ENCODE results near the gene ADAMTSL1. TPM values are rescaled to one million over a fixed set of nuclear protein-coding genes. Genes with fewer than 3 reads are reported as not detected.

Gene ADAMTSL1
- total and polyA plus RNA-seq, 2 experiments from 2014 or later = 2.3 to 5.0 TPM

DNA sequence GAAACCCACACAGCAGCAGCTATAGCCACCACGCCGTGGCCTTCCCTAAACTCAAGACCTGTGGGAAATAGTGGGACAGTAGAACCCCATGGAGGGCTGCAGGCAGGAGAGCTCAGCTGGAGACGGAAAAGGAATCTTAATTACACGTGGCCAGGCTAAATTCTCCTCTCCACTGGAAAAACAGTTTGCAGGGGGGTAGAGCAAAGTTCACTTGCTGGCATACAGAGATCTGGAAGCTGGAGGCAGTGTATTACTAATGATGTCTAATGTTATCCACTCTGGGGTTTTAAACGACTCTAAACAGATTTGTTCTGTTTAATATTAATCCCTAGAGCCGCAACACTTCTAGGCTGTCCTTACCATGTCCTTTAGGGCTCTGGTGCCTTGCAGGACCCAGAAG, 302.0 kb downstream of the ADAMTSL1 start:
- Histone ChIP-seq H3K4me3 (no peak overlapping the region), H3K27ac (ENCODE audit: low read depth) (no peak overlapping the region), H3K79me2 (replicated peaks; ENCODE audit: insufficient read depth) (no peaks in the 10 kb centered on the region), H3K27me3 (ENCODE audit: insufficient read depth) (no peaks in the 10 kb centered on the region), H3F3A (replicated peaks; ENCODE audit: low read depth) (no peaks in the 10 kb centered on the region), H3K4me2 (no peak overlapping the region), H2AFZ (no peak overlapping the region), H3K9me2 (ENCODE audit: insufficient read depth) (no peaks in the 10 kb centered on the region), H4K20me1 (replicated peaks; ENCODE audit: insufficient read depth) (no peaks in the 10 kb centered on the region), H3K36me3 (ENCODE audit: insufficient read depth) (no peaks in the 10 kb centered on the region), H3K4me1 (ENCODE audit: insufficient read depth) (no peaks in the 10 kb centered on the region)
- TF ChIP-seq CTCF (conservative IDR thresholded peaks at IDR 0.05; ENCODE audit: low read depth in 2 of 2) = no peak
- TF ChIP-seq, protein P1, sequence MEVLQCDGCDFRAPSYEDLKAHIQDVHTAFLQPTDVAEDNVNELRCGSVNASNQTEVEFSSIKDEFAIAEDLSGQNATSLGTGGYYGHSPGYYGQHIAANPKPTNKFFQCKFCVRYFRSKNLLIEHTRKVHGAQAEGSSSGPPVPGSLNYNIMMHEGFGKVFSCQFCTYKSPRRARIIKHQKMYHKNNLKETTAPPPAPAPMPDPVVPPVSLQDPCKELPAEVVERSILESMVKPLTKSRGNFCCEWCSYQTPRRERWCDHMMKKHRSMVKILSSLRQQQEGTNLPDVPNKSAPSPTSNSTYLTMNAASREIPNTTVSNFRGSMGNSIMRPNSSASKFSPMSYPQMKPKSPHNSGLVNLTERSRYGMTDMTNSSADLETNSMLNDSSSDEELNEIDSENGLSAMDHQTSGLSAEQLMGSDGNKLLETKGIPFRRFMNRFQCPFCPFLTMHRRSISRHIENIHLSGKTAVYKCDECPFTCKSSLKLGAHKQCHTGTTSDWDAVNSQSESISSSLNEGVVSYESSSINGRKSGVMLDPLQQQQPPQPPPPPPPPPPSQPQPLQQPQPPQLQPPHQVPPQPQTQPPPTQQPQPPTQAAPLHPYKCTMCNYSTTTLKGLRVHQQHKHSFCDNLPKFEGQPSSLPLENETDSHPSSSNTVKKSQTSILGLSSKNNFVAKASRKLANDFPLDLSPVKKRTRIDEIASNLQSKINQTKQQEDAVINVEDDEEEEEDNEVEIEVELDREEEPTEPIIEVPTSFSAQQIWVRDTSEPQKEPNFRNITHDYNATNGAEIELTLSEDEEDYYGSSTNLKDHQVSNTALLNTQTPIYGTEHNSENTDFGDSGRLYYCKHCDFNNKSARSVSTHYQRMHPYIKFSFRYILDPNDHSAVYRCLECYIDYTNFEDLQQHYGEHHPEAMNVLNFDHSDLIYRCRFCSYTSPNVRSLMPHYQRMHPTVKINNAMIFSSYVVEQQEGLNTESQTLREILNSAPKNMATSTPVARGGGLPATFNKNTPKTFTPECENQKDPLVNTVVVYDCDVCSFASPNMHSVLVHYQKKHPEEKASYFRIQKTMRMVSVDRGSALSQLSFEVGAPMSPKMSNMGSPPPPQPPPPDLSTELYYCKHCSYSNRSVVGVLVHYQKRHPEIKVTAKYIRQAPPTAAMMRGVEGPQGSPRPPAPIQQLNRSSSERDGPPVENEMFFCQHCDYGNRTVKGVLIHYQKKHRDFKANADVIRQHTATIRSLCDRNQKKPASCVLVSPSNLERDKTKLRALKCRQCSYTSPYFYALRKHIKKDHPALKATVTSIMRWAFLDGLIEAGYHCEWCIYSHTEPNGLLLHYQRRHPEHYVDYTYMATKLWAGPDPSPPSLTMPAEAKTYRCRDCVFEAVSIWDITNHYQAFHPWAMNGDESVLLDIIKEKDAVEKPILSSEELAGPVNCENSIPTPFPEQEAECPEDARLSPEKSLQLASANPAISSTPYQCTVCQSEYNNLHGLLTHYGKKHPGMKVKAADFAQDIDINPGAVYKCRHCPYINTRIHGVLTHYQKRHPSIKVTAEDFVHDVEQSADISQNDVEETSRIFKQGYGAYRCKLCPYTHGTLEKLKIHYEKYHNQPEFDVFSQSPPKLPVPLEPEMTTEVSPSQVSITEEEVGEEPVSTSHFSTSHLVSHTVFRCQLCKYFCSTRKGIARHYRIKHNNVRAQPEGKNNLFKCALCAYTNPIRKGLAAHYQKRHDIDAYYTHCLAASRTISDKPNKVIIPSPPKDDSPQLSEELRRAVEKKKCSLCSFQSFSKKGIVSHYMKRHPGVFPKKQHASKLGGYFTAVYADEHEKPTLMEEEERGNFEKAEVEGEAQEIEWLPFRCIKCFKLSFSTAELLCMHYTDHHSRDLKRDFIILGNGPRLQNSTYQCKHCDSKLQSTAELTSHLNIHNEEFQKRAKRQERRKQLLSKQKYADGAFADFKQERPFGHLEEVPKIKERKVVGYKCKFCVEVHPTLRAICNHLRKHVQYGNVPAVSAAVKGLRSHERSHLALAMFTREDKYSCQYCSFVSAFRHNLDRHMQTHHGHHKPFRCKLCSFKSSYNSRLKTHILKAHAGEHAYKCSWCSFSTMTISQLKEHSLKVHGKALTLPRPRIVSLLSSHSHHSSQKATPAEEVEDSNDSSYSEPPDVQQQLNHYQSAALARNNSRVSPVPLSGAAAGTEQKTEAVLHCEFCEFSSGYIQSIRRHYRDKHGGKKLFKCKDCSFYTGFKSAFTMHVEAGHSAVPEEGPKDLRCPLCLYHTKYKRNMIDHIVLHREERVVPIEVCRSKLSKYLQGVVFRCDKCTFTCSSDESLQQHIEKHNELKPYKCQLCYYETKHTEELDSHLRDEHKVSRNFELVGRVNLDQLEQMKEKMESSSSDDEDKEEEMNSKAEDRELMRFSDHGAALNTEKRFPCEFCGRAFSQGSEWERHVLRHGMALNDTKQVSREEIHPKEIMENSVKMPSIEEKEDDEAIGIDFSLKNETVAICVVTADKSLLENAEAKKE (CRISPR knock-in tag; IDR thresholded peaks at IDR 0.05) = no peak
- TF ChIP-seq, protein P2, sequence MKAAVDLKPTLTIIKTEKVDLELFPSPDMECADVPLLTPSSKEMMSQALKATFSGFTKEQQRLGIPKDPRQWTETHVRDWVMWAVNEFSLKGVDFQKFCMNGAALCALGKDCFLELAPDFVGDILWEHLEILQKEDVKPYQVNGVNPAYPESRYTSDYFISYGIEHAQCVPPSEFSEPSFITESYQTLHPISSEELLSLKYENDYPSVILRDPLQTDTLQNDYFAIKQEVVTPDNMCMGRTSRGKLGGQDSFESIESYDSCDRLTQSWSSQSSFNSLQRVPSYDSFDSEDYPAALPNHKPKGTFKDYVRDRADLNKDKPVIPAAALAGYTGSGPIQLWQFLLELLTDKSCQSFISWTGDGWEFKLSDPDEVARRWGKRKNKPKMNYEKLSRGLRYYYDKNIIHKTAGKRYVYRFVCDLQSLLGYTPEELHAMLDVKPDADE (IDR thresholded peaks at IDR 0.05) = no peak
- TF ChIP-seq EZH2 (IDR thresholded peaks at IDR 0.05; ENCODE audit: low read depth, unreplicated experiment) = no peak
- TF ChIP-seq ZNF114 (CRISPR knock-in tag; IDR thresholded peaks at IDR 0.05) = no peak
- TF ChIP-seq REST (IDR thresholded peaks at IDR 0.05; ENCODE audit: unreplicated experiment) = no peak
- TF ChIP-seq NANOG (IDR thresholded peaks at IDR 0.05; ENCODE audit: borderline replicate concordance) = no peak
- TF ChIP-seq JUNB (IDR thresholded peaks at IDR 0.05; ENCODE audit: unreplicated experiment) = no peak
- no peak for TF ChIP-seq CREB1 (CRISPR knock-in tag; IDR thresholded peaks at IDR 0.05; ENCODE audit: low read depth)
- TF ChIP-seq POLR2AphosphoS5 (IDR thresholded peaks at IDR 0.05; ENCODE audit: low read depth) = no peak
- no peak for TF ChIP-seq EZH2phosphoT487 (IDR thresholded peaks at IDR 0.05; ENCODE audit: unreplicated experiment)
- Mint-ChIP-seq H3K27me3 (ENCODE audit: insufficient read depth, low read depth, poor library complexity) (no peaks in the 10 kb centered on the region), H3K4me1 (peaks cover 3% of the 10 kb centered on the region; the same call in 1 of the 3 replicates), H3K4me3 (no peak overlapping the region), H3K36me3 (ENCODE audit: low read depth) (peaks cover 5% of the 10 kb centered on the region; the same call in 2 of the 3 replicates), H3K9me3 (peaks cover 3% of the 10 kb centered on the region; the same call in 2 of the 3 replicates), H3K27ac (no peak overlapping the region)
- DNase-seq (ENCODE audit: low spot score) (no peak), ATAC-seq (no peak)
